BE2C (cell line): Measurements from ENCODE around the gene XRCC4.

ENCODE experiments used
- DNase-seq: peaks from one replicate; pipeline ENCODE4 v3.0.0-alpha.2; 2020
- H3K27me3 ChIP-seq: fragments of 250-450 bp; sonication (Bioruptor Pico); 2 replicates; pipeline ENCODE4 v1.5.1; 2020; ENCODE audit warnings: mild to moderate bottlenecking
- H3K36me3 ChIP-seq: fragments of 250-450 bp; sonication (Bioruptor Pico); 2 replicates; pipeline ENCODE4 v1.5.1; 2020; ENCODE audit warnings: mild to moderate bottlenecking
- H3K4me1 ChIP-seq: fragments of 250-450 bp; sonication (Bioruptor Pico); 2 replicates; pipeline ENCODE4 v1.5.1; 2020
- H3K4me3 ChIP-seq: 2 replicates; pipeline ENCODE4 v1.5.1; 2011; ENCODE audit warnings: low read depth, low read length
- H3K9me3 ChIP-seq: fragments of 250-450 bp; sonication (Bioruptor Pico); 2 replicates; pipeline ENCODE4 v1.5.1; 2020
- TF ChIP-seq, protein P1 (sequence below): IDR thresholded peaks from 2 replicates; pipeline ENCODE4 v1.5.1; 2012; ENCODE audit warnings: mild to moderate bottlenecking, low read depth, low read length

Gene XRCC4

DNA sequence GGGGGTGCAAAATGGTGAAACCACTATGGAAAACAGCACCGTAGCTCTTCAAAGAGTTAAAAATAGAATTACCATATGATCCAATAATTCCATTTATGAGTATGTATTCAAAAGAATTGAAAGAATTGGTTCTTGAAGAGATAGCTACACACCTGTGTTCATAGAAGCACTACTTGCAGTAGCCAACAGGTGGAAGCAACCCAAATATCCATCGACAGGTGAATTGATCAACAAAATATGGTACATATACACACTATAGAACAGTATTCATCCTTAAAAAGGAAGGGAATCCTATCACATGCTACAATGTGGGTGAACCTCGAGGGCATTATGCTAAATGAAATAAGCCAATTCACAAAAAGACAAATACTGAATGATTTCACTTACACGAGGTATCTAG, 308.5 kb downstream of the XRCC4 start:
- no peak overlapping the region for H3K4me3 ChIP-seq
- H3K9me3 ChIP-seq = no peaks in the 10 kb centered on the region
- DNase-seq = no peak
- H3K36me3 ChIP-seq = no peaks in the 10 kb centered on the region
- H3K4me1 ChIP-seq = no peaks in the 10 kb centered on the region
- TF ChIP-seq, protein P1, sequence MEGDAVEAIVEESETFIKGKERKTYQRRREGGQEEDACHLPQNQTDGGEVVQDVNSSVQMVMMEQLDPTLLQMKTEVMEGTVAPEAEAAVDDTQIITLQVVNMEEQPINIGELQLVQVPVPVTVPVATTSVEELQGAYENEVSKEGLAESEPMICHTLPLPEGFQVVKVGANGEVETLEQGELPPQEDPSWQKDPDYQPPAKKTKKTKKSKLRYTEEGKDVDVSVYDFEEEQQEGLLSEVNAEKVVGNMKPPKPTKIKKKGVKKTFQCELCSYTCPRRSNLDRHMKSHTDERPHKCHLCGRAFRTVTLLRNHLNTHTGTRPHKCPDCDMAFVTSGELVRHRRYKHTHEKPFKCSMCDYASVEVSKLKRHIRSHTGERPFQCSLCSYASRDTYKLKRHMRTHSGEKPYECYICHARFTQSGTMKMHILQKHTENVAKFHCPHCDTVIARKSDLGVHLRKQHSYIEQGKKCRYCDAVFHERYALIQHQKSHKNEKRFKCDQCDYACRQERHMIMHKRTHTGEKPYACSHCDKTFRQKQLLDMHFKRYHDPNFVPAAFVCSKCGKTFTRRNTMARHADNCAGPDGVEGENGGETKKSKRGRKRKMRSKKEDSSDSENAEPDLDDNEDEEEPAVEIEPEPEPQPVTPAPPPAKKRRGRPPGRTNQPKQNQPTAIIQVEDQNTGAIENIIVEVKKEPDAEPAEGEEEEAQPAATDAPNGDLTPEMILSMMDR = no peak
- no peaks in the 10 kb centered on the region for H3K27me3 ChIP-seq

DNA sequence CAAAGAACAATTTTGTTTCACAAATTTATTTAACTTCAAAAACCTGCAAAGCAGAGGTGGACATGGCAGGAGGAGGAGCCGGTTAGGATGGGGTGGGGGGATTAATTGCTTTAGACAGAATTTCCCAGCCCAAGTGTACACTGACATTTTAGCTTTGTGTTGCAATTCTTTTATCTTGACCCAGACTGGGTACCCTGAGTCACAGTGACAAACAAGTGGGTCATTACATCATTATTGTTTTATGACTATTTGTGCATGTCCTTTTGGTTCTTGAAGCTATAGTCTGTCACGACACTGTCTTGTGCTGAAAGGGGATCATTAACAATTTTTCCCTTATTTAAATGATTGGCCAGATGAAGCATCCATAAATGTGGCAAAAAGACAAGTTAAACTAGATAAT, 309.7 kb downstream of the XRCC4 start:
- Histone ChIP-seq H3K9me3 (no peaks in the 10 kb centered on the region), H3K27me3 (no peaks in the 10 kb centered on the region), H3K4me1 (no peaks in the 10 kb centered on the region), H3K4me3 (no peak overlapping the region), H3K36me3 (no peaks in the 10 kb centered on the region)
- no peak for DNase-seq
- TF ChIP-seq, protein P1 = no peak

DNA sequence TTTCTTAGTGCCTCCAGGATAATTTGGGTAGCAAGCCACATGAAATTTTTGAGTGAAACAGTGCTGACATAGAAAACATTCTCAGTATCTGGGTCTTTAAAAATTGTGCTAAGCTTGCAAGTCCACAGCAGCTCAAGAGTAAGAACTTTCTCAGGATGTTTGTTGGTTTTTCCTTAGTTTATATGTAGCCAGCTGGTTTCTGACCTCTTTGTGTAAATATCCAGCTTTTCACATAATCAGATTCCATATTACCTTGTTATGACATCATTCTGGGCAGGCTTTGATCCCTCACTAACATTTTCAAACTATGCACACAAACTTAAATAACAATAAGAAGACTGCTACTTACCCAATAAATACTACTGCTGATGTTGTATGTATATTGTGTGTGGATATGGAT, 311.3 kb downstream of the XRCC4 start:
- no peaks in the 10 kb centered on the region for H3K36me3 ChIP-seq
- H3K9me3 ChIP-seq = no peaks in the 10 kb centered on the region
- TF ChIP-seq, protein P1 = no peak
- no peaks in the 10 kb centered on the region for H3K27me3 ChIP-seq
- no peak for DNase-seq
- no peak overlapping the region for H3K4me3 ChIP-seq
- H3K4me1 ChIP-seq = no peaks in the 10 kb centered on the region

DNA sequence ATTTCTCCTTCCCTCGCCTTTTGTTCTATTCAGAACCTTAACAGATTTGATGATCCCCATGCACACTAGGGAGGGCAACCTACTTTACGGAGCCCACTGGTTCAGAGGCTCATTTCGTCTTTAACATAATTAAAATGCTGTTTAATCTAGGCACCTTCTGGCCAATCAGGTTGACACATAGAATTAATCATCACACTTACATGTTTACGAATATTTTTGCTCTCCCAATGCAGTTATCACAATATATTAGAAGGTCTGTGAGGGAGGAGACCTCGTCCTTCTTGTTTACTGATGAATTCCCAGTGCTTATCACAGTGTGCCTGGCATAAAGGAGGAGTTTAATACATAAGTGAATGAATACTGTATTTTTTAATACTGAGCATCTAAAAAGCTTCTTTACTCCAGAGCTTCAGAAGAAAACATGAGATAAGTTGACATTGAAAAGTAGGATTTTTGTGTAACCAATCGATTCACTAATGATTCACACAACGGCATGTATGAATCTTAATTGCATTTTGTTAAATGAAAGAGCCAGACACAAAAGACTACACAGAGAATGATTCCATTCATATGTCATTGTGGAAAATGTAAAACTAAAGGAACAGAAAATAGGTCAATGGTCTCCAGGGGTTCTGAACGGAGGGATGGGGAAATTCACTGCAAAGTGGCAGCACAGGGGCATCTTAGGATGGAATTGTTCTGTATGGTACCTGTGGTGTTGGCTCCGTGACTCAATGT, 315.6 kb downstream of the XRCC4 start:
- no peaks in the 10 kb centered on the region for H3K36me3 ChIP-seq
- DNase-seq = no peak
- no peaks in the 10 kb centered on the region; the same call in 1 of the 2 replicates for H3K9me3 ChIP-seq
- TF ChIP-seq, protein P1 = no peak
- H3K27me3 ChIP-seq = no peaks in the 10 kb centered on the region
- H3K4me1 ChIP-seq = no peaks in the 10 kb centered on the region
- H3K4me3 ChIP-seq = no peak overlapping the region

DNA sequence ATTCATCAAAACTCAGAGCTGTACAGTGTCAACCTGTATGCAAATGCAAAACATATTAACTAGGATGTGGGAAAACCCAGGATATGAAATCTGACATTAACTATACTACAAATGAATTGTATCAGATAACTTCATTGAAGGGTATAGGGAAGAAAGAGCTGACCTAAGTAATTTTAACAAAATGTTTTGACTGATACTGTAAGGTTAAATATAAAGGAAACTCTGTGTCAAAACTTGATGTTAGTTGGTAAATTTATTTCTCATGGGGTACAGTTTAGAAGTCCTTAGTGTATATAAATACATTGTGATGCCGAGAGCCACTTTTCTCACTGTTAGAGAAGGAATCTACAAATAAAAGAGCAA, 316.1 kb downstream of the XRCC4 start:
- TF ChIP-seq, protein P1 = no peak
- H3K4me1 ChIP-seq = no peaks in the 10 kb centered on the region

DNA sequence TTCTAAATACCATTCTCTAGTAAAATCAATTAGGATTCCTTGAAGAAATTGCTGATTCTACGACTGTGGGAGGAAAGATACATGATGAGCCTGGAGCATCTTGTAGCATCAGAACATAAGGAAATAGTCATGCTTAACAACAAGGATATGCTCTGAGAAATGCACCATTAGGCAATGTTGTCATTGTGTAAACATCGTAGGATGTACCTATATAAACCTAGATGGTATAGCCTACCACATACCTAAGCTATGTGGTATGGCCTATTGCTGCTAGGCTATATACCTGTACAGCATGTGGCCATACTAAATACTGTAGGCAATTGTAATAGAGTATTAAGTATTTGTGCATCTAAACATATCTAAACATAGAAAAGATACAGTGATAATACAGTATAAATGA, 316.8 kb downstream of the XRCC4 start:
- Histone ChIP-seq H3K9me3 (no peaks in the 10 kb centered on the region; the same call in 1 of the 2 replicates), H3K27me3 (no peaks in the 10 kb centered on the region), H3K36me3 (no peaks in the 10 kb centered on the region), H3K4me3 (no peak overlapping the region), H3K4me1 (no peaks in the 10 kb centered on the region)
- no peak for DNase-seq
- TF ChIP-seq, protein P1 = no peak

More for the DNA sequence above, 316.1 kb downstream of the XRCC4 start:
- H3K27me3 ChIP-seq = no peaks in the 10 kb centered on the region
- no peak for DNase-seq
- no peak overlapping the region for H3K4me3 ChIP-seq
- no peaks in the 10 kb centered on the region; the same call in 1 of the 2 replicates for H3K9me3 ChIP-seq
- no peaks in the 10 kb centered on the region for H3K36me3 ChIP-seq
